ENCODE measurements around the gene RABGGTA. TPM values are rescaled to one million over a fixed set of nuclear protein-coding genes. Genes with fewer than 3 reads are reported as not detected.

The RABGGTA gene
- total and polyA plus RNA-seq, 9 of the 15 experiments (the other 6 are each of a cell fraction or from before 2014, with no cell fraction given) = 4.5 to 24.2 (median 15.5) TPM

GRCh38 chr14:24235804-24236688 lies 35.4 kb downstream of the RABGGTA start (continued):
- TF ChIP-seq MLLT1 (IDR thresholded peaks at IDR 0.05) = no peak
- TF ChIP-seq TBL1XR1 (IDR thresholded peaks at IDR 0.05; ENCODE audit: low read length in 2 of 2) = no peak
- TF ChIP-seq ATF1 (CRISPR knock-in tag; IDR thresholded peaks at IDR 0.05) = no peak
- TF ChIP-seq ATF1 (tag; IDR thresholded peaks at IDR 0.05) = no peak
- no peak for TF ChIP-seq ZNF174 (CRISPR knock-in tag; IDR thresholded peaks at IDR 0.05)

GRCh38 chr14:24234095-24235005 lies 37.0 kb downstream of the RABGGTA start:
- Histone ChIP-seq H4K20me1 (replicated peaks; ENCODE audit: control insufficient read depth, insufficient read depth, low read length) (no peaks in the 10 kb centered on the region), H3K4me2 (ENCODE audit: insufficient read depth, low read length) (no peak overlapping the region), H2AFZ (ENCODE audit: low read depth, low read length) (no peak overlapping the region), H3K9me3 (replicated peaks; ENCODE audit: control insufficient read depth, insufficient read depth, low read depth, low read length) (no peaks in the 10 kb centered on the region), H3K9ac (ENCODE audit: insufficient read depth in 1 of 2, low read depth in 2 of 2, low read length in 2 of 2) (no peak overlapping the region), H3K36me3 (ENCODE audit: control insufficient read depth, insufficient read depth, low read length) (peaks cover 51% of the 10 kb centered on the region), H3K27ac (ENCODE audit: extremely low read depth, low read depth, low read length) (no peak overlapping the region), H3K79me2 (ENCODE audit: control insufficient read depth, insufficient read depth, low read length) (peaks cover 35% of the 10 kb centered on the region), H3K9me1 (ENCODE audit: control insufficient read depth, insufficient read depth, low read length) (no peaks in the 10 kb centered on the region), H3K27me3 (ENCODE audit: control insufficient read depth in 2 of 2, insufficient read depth in 2 of 2, low read length in 2 of 2) (no peaks in the 10 kb centered on the region), H3K4me3 (no peak overlapping the region), H3K4me1 (replicated peaks in 1 of 2; ENCODE audit: control insufficient read depth in 2 of 2, insufficient read depth in 2 of 2, low read length in 2 of 2) (peaks cover 6 to 15% of the 10 kb centered on the region in 2 experiments)
- CTCF ChIA-PET (ENCODE audit: low intra/inter-chr PET ratio) = no interaction called here
- no TSS peak for BruUV-seq (replicated peaks)
- no peak for ATAC-seq
- no peak for TF ChIP-seq EWSR1 (IDR thresholded peaks at IDR 0.05; ENCODE audit: borderline replicate concordance, low read depth, partially characterized antibody)
- TF ChIP-seq PURB (CRISPR knock-in tag; IDR thresholded peaks at IDR 0.05; ENCODE audit: low read depth) = no peak
- no peak for TF ChIP-seq HDAC1 (IDR thresholded peaks at IDR 0.05)
- TF ChIP-seq ESRRA (IDR thresholded peaks at IDR 0.05; ENCODE audit: borderline replicate concordance, low read depth) = no peak
- intact Hi-C loops (cut with micrococcal nuclease) (no loop called here), in situ Hi-C loops (cut with MboI) (no loop called here)
- no peak for FAIRE-seq
- DNase-seq (ENCODE audit: extremely low read depth in 1 of 4, low spot score in 3 of 4) = no peak
- WGBS (ENCODE audit: insufficient coverage, low coverage, missing lambda C conversion rate) = 53% methylated on average over 3 of the region's 3 CpGs
- POLR2A ChIA-PET = interaction anchor here (1.0 to 1.4 kb wide), 2 partner anchors 40 to 63 kb away, joined by 3 read pairs; no protein-coding TSS in a partner anchor

Data from K562 (cell line).